ENCODE results near the gene NNAT.

NNAT gene

GRCh38 chr20:37504404-37505096 is 16.5 kb upstream of the NNAT start:
- FAIRE-seq (no peak), DNase-seq (ENCODE audit: insufficient read length) (no peak)
- TF ChIP-seq POLR2AphosphoS5 (IDR thresholded peaks at IDR 0.05; ENCODE audit: low read depth, low read length) = no peak
- TF ChIP-seq TAF1 (IDR thresholded peaks at IDR 0.05; ENCODE audit: borderline replicate concordance, low read depth, low read length) = no peak
- no peak for TF ChIP-seq POLR2A (IDR thresholded peaks at IDR 0.05; ENCODE audit: low read depth, low read length)

GRCh38 chr20:37505263-37506151 is 15.5 kb upstream of the NNAT start:
- TF ChIP-seq POLR2AphosphoS5 (IDR thresholded peaks at IDR 0.05; ENCODE audit: low read depth, low read length) (no peak), TAF1 (IDR thresholded peaks at IDR 0.05; ENCODE audit: borderline replicate concordance, low read depth, low read length) (no peak), POLR2A (IDR thresholded peaks at IDR 0.05; ENCODE audit: low read depth, low read length) (no peak)
- DNase-seq (ENCODE audit: insufficient read length) = no peak
- FAIRE-seq = no peak

GRCh38 chr20:37506152-37506725 is 14.8 kb upstream of the NNAT start:
- no peak for DNase-seq (ENCODE audit: insufficient read length)
- FAIRE-seq = no peak
- no peak for TF ChIP-seq TAF1 (IDR thresholded peaks at IDR 0.05; ENCODE audit: borderline replicate concordance, low read depth, low read length)
- no peak for TF ChIP-seq POLR2AphosphoS5 (IDR thresholded peaks at IDR 0.05; ENCODE audit: low read depth, low read length)
- no peak for TF ChIP-seq POLR2A (IDR thresholded peaks at IDR 0.05; ENCODE audit: low read depth, low read length)

GRCh38 chr20:37510226-37510625 is 10.8 kb upstream of the NNAT start:
- TF ChIP-seq POLR2AphosphoS5 (IDR thresholded peaks at IDR 0.05; ENCODE audit: low read depth, low read length) (no peak), TAF1 (IDR thresholded peaks at IDR 0.05; ENCODE audit: borderline replicate concordance, low read depth, low read length) (no peak), POLR2A (IDR thresholded peaks at IDR 0.05; ENCODE audit: low read depth, low read length) (no peak)
- FAIRE-seq (no peak), DNase-seq (ENCODE audit: insufficient read length) (no peak)

GRCh38 chr20:37511610-37512275 is 9.3 kb upstream of the NNAT start:
- FAIRE-seq = no peak
- no peak for TF ChIP-seq POLR2AphosphoS5 (IDR thresholded peaks at IDR 0.05; ENCODE audit: low read depth, low read length)
- no peak for TF ChIP-seq TAF1 (IDR thresholded peaks at IDR 0.05; ENCODE audit: borderline replicate concordance, low read depth, low read length)
- no peak for DNase-seq (ENCODE audit: insufficient read length)

GRCh38 chr20:37513779-37514359 is 7.2 kb upstream of the NNAT start:
- DNase-seq (ENCODE audit: insufficient read length) = no peak
- no peak for TF ChIP-seq POLR2AphosphoS5 (IDR thresholded peaks at IDR 0.05; ENCODE audit: low read depth, low read length)
- no peak for TF ChIP-seq POLR2A (IDR thresholded peaks at IDR 0.05; ENCODE audit: low read depth, low read length)
- no peak for TF ChIP-seq TAF1 (IDR thresholded peaks at IDR 0.05; ENCODE audit: borderline replicate concordance, low read depth, low read length)

GRCh38 chr20:37515876-37516275 is 5.2 kb upstream of the NNAT start:
- DNase-seq (ENCODE audit: insufficient read length) (no peak), FAIRE-seq (no peak)
- no peak for TF ChIP-seq POLR2A (IDR thresholded peaks at IDR 0.05; ENCODE audit: low read depth, low read length)
- TF ChIP-seq TAF1 (IDR thresholded peaks at IDR 0.05; ENCODE audit: borderline replicate concordance, low read depth, low read length) = no peak
- no peak for TF ChIP-seq POLR2AphosphoS5 (IDR thresholded peaks at IDR 0.05; ENCODE audit: low read depth, low read length)

More at GRCh38 chr20:37513779-37514359, 7.2 kb upstream of the NNAT start:
- no peak for FAIRE-seq

- DNase-seq (ENCODE audit: insufficient read length) = no peak
- TF ChIP-seq POLR2A (IDR thresholded peaks at IDR 0.05; ENCODE audit: low read depth, low read length) (no peak), TAF1 (IDR thresholded peaks at IDR 0.05; ENCODE audit: borderline replicate concordance, low read depth, low read length) (no peak), POLR2AphosphoS5 (IDR thresholded peaks at IDR 0.05; ENCODE audit: low read depth, low read length) (no peak)
- no peak for FAIRE-seq
Measured at GRCh38 chr20:37516811-37517750, 4.0 kb upstream of the NNAT start.

- TF ChIP-seq POLR2A (IDR thresholded peaks at IDR 0.05; ENCODE audit: low read depth, low read length) (no peak), POLR2AphosphoS5 (IDR thresholded peaks at IDR 0.05; ENCODE audit: low read depth, low read length) (no peak), TAF1 (IDR thresholded peaks at IDR 0.05; ENCODE audit: borderline replicate concordance, low read depth, low read length) (no peak)
- DNase-seq (ENCODE audit: insufficient read length) (no peak), FAIRE-seq (no peak)
Measured at GRCh38 chr20:37518059-37518458, 3.0 kb upstream of the NNAT start.

All from GM12892 (cell line).